ENCODE measurements around the gene AURKB. TPM values are rescaled to one million over a fixed set of nuclear protein-coding genes. Genes with fewer than 3 reads are reported as not detected.
A peak's percentile ranks its signal among the peaks of the same experiment; 100 is the strongest.

AURKB gene
- total and polyA plus RNA-seq, 2 of the 13 experiments (the other 11 are each of a cell fraction or from before 2014, with no cell fraction given) = 29.5 to 75.3 TPM

- TF ChIP-seq ZNF574 (CRISPR knock-in tag; IDR thresholded peaks at IDR 0.05) = no peak
- TF ChIP-seq GATAD1 (CRISPR knock-in tag; IDR thresholded peaks at IDR 0.05) = no peak
- TF ChIP-seq ZC3H13 (CRISPR knock-in tag; IDR thresholded peaks at IDR 0.05) = no peak
- TF ChIP-seq SP5 (CRISPR knock-in tag; IDR thresholded peaks at IDR 0.05; ENCODE audit: borderline replicate concordance, low read depth) = peak; percentile 95
- no peak for TF ChIP-seq UBTF (CRISPR knock-in tag; IDR thresholded peaks at IDR 0.05)
- no peak for TF ChIP-seq ZNF225 (CRISPR knock-in tag; IDR thresholded peaks at IDR 0.05)
- TF ChIP-seq ZNF562 (CRISPR knock-in tag; IDR thresholded peaks at IDR 0.05; ENCODE audit: borderline replicate concordance) = no peak
- no peak for TF ChIP-seq MTERF4 (CRISPR knock-in tag; IDR thresholded peaks at IDR 0.05)
- 0 out of 2 replicates have a peak, but pooled peaks have one; percentile 65 for TF ChIP-seq ZNF280D (CRISPR knock-in tag; IDR thresholded peaks at IDR 0.05)
- TF ChIP-seq ZNF556 (CRISPR knock-in tag; IDR thresholded peaks at IDR 0.05; ENCODE audit: borderline replicate concordance) = peak; percentile 7; the same call in 1 of the 2 replicates
- TF ChIP-seq ZNF501 (CRISPR knock-in tag; IDR thresholded peaks at IDR 0.05) = no peak; the same call in 1 of the 2 replicates
- TF ChIP-seq MIER3 (CRISPR knock-in tag; IDR thresholded peaks at IDR 0.05; ENCODE audit: borderline replicate concordance) = no peak; the same call in 1 of the 2 replicates
- no peak for TF ChIP-seq ZNF383 (CRISPR knock-in tag; IDR thresholded peaks at IDR 0.05; ENCODE audit: borderline replicate concordance)
- no peak for TF ChIP-seq ZNF747 (CRISPR knock-in tag; IDR thresholded peaks at IDR 0.05; ENCODE audit: borderline replicate concordance)
- no peak for TF ChIP-seq ZBTB25 (CRISPR knock-in tag; IDR thresholded peaks at IDR 0.05)
- TF ChIP-seq FOXJ3 (CRISPR knock-in tag; IDR thresholded peaks at IDR 0.05; ENCODE audit: borderline replicate concordance) = 0 out of 2 replicates have a peak, but pooled peaks have one; percentile 21
- TF ChIP-seq NR2F2 (IDR thresholded peaks at IDR 0.05; ENCODE audit: borderline replicate concordance, low read depth) = peak; percentile 56; the same call in 1 of the 2 replicates
- no peak for TF ChIP-seq ZNF12 (CRISPR knock-in tag; IDR thresholded peaks at IDR 0.05)
Measured at GRCh38 chr17:8210761-8211458, 535 bp upstream of the AURKB start (continued).

Data from HepG2 (cell line).